Measurements from ENCODE around the gene VAPA.

VAPA gene

DNA sequence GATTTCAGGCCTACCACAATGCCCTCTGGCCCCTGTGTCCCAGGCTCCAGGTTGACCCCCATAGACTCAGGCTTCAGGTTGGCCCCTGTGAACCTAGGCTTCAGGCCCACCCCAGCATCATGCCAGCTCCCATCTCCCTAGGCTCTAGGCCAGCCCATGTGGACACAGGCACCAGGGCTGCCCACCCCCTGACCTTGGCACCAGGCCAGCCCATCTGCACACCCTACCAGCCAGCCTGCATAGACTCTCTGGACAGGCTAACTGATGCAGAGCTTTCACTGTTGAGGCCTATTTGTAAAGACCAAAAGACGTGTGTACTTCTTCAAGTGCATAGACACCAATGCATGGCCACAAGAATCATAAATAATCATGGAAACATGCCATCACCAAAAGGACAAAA, 83.9 kb downstream of the VAPA start:
- TF ChIP-seq EGR1 (IDR thresholded peaks at IDR 0.05) (no peak), TCF12 (IDR thresholded peaks at IDR 0.05; ENCODE audit: low read depth) (no peak), EP300 (IDR thresholded peaks at IDR 0.05; ENCODE audit: borderline replicate concordance) (no peak), RAD21 (IDR thresholded peaks at IDR 0.05; ENCODE audit: low read depth) (no peak), ZBTB7A (IDR thresholded peaks at IDR 0.05; ENCODE audit: low read depth) (no peak), CEBPB (IDR thresholded peaks at IDR 0.05) (no peak), FOXM1 (IDR thresholded peaks at IDR 0.05; ENCODE audit: borderline replicate concordance, low read depth) (no peak), CREB1 (IDR thresholded peaks at IDR 0.05; ENCODE audit: low read depth) (no peak), NFIC (IDR thresholded peaks at IDR 0.05) (no peak), YY1 (IDR thresholded peaks at IDR 0.05; ENCODE audit: low read depth) (no peak), TAF1 (IDR thresholded peaks at IDR 0.05; ENCODE audit: low read depth) (no peak)
- TF ChIP-seq, protein P1, sequence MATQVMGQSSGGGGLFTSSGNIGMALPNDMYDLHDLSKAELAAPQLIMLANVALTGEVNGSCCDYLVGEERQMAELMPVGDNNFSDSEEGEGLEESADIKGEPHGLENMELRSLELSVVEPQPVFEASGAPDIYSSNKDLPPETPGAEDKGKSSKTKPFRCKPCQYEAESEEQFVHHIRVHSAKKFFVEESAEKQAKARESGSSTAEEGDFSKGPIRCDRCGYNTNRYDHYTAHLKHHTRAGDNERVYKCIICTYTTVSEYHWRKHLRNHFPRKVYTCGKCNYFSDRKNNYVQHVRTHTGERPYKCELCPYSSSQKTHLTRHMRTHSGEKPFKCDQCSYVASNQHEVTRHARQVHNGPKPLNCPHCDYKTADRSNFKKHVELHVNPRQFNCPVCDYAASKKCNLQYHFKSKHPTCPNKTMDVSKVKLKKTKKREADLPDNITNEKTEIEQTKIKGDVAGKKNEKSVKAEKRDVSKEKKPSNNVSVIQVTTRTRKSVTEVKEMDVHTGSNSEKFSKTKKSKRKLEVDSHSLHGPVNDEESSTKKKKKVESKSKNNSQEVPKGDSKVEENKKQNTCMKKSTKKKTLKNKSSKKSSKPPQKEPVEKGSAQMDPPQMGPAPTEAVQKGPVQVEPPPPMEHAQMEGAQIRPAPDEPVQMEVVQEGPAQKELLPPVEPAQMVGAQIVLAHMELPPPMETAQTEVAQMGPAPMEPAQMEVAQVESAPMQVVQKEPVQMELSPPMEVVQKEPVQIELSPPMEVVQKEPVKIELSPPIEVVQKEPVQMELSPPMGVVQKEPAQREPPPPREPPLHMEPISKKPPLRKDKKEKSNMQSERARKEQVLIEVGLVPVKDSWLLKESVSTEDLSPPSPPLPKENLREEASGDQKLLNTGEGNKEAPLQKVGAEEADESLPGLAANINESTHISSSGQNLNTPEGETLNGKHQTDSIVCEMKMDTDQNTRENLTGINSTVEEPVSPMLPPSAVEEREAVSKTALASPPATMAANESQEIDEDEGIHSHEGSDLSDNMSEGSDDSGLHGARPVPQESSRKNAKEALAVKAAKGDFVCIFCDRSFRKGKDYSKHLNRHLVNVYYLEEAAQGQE (IDR thresholded peaks at IDR 0.05; ENCODE audit: low read depth), result no peak
- TF ChIP-seq, protein P2, sequence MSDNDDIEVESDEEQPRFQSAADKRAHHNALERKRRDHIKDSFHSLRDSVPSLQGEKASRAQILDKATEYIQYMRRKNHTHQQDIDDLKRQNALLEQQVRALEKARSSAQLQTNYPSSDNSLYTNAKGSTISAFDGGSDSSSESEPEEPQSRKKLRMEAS (IDR thresholded peaks at IDR 0.05), result no peak
- TF ChIP-seq, protein P3, sequence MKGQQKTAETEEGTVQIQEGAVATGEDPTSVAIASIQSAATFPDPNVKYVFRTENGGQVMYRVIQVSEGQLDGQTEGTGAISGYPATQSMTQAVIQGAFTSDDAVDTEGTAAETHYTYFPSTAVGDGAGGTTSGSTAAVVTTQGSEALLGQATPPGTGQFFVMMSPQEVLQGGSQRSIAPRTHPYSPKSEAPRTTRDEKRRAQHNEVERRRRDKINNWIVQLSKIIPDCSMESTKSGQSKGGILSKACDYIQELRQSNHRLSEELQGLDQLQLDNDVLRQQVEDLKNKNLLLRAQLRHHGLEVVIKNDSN (IDR thresholded peaks at IDR 0.05), result no peak

DNA sequence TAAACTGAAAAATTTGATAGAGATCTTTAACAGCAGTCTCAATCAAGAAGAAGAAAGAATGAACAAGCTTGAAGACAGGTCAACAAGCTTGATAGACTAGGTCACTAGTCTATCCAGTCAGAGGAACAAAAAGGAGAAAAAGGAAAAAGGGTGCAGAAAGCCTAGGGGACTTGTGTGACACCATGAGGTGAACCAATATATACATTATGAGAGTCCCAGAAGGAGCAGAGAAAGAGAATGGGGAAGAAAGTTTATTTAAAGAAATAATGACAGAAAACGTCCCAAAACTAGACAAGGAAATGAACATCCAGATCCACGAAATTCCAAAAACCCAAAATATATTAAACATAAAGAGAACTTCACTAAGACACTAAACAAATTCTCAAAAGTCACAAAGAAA, 84.5 kb downstream of the VAPA start:
- TF ChIP-seq TCF12 (IDR thresholded peaks at IDR 0.05; ENCODE audit: low read depth) (no peak), EGR1 (IDR thresholded peaks at IDR 0.05) (no peak), CREB1 (IDR thresholded peaks at IDR 0.05; ENCODE audit: low read depth) (no peak), ZBTB7A (IDR thresholded peaks at IDR 0.05; ENCODE audit: low read depth) (no peak), TEAD4 (IDR thresholded peaks at IDR 0.05) (no peak), EP300 (IDR thresholded peaks at IDR 0.05; ENCODE audit: borderline replicate concordance) (no peak), YY1 (IDR thresholded peaks at IDR 0.05; ENCODE audit: low read depth) (no peak), RAD21 (IDR thresholded peaks at IDR 0.05; ENCODE audit: low read depth) (no peak), FOXM1 (IDR thresholded peaks at IDR 0.05; ENCODE audit: borderline replicate concordance, low read depth) (no peak), CEBPB (IDR thresholded peaks at IDR 0.05) (no peak)
- TF ChIP-seq, protein P2 (IDR thresholded peaks at IDR 0.05), result no peak

DNA sequence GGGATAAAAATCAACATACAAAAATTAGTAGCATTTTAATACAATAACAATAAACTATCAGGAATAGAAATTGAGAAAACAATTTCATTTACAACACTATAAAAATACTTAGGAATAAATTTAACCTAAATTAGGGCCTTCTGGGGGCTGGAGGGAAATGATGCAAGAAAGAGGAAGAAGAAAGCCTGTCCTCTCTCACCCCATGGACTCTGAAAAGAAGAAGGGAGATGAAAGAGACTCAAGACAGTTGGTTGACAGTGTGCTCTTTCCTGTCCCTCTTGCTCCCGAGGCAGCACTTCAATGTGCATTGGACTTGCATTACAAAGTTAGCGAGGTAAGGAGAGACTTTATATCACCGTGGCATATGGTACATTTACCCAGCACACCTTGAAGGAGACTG, 88.5 kb downstream of the VAPA start:
- TF ChIP-seq CEBPB (IDR thresholded peaks at IDR 0.05) (no peak), YY1 (IDR thresholded peaks at IDR 0.05; ENCODE audit: low read depth) (no peak)

DNA sequence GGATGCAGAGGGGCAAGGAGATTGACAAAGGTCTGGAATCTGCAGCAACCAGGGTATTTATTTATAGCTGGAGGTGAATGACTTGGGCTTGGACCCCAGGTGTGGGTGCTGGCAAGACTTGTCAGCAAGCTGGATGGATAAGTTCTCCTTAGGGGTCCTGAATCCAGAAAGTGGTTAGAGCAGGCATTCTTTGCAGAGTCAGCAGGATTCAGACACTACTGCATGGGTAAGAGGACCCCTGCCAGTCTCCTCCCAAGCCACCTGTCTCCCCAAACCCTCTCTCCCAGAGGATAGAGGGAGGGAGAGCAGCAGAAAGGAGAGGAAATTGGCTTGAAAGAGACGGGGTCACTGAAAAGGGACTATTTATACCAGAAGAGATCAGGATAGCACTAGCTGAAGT, 89.5 kb downstream of the VAPA start:
- TF ChIP-seq TAF1 (IDR thresholded peaks at IDR 0.05; ENCODE audit: low read depth) (no peak), NFIC (IDR thresholded peaks at IDR 0.05) (no peak), ZBTB7A (IDR thresholded peaks at IDR 0.05; ENCODE audit: low read depth) (no peak)
- TF ChIP-seq, protein P1 (IDR thresholded peaks at IDR 0.05; ENCODE audit: low read depth), result no peak

DNA sequence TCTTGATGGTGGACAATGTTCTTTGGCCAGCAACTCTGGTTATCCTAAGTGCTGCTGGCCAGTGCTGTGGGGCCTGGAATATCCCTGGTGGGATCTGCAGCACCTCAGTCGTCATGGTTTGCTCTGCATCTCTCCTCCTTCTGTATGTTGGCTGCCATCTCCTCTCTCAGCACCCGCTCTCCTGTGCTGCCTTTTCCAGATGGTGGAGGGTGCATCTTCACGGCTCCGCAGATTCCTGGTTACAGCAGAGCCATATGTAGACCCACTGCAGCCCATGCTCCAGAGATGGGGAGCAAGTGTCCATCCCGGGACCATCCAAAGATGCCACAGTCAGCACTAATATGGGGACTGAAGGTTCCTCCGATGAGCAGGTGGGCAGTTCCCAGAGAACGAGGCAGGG, 90.0 kb downstream of the VAPA start:
- TF ChIP-seq TAF1 (IDR thresholded peaks at IDR 0.05; ENCODE audit: low read depth) (no peak), YY1 (IDR thresholded peaks at IDR 0.05; ENCODE audit: low read depth) (no peak), TCF12 (IDR thresholded peaks at IDR 0.05; ENCODE audit: low read depth) (no peak), CEBPB (IDR thresholded peaks at IDR 0.05) (no peak), EP300 (IDR thresholded peaks at IDR 0.05; ENCODE audit: borderline replicate concordance) (no peak)

DNA sequence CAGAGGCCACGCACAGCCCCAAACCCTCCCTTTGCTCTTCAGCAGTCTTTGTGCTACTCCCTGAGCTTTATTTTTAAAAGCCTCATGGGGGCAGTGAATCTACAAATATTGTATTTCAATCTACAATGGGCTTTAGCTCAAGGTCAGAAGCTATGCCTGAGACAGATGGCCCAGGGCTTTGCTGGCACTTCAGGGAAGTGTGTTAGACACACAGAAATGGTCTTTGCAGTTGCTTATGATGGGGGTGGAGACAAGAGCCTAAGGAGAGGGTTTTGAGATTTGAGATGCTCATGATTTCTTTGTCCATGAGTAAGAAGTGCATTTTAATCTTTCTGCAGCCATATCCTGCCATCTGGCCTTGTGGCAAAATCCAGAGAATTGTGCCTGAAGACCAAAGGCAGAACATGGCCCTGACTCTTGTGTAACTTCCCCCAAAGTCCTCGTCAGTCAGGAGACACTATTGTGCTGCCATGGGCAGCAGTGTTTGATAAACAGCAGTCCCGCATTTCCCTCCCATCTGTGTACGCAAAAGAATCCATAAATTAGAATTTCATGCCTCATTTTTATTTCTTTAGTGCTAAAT, 92.6 kb downstream of the VAPA start:
- TF ChIP-seq RAD21 (IDR thresholded peaks at IDR 0.05; ENCODE audit: low read depth), result peak; percentile 50; the same call in 1 of the 2 replicates
- TF ChIP-seq YY1 (IDR thresholded peaks at IDR 0.05; ENCODE audit: low read depth), result no peak

DNA sequence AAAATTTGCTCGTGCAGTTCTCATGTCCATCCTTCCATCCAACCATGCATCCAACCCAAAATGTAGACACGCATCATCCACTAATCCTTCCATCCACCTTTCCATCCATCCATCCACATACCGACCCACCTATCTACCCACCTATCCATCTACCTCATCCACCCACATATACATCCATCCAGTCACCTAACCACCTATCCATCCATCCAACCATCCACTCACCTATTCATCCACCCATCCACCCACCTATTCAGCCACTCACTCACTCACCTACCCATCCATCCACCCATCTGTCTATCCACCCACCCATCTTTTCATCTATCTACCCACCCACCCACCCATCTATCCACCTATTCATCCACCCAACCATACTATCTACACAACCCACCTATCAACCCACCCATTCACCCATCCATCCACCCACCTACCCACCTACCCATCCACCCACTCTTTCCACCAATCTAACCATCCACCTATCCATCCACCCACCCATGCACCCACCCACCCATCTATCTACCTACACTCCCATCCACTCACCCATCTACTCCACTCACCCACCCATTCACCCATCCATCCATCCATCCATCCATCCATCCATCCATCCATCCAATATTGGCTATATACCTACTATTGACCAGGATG, 94.3 kb downstream of the VAPA start:
- TF ChIP-seq, protein P2 (IDR thresholded peaks at IDR 0.05), result no peak
- TF ChIP-seq ZBTB7A (IDR thresholded peaks at IDR 0.05; ENCODE audit: low read depth), result no peak
- no peak for TF ChIP-seq CEBPB (IDR thresholded peaks at IDR 0.05)
- no peak for TF ChIP-seq TEAD4 (IDR thresholded peaks at IDR 0.05)
- TF ChIP-seq NFIC (IDR thresholded peaks at IDR 0.05), result no peak
- no peak for TF ChIP-seq CREB1 (IDR thresholded peaks at IDR 0.05; ENCODE audit: low read depth)
- TF ChIP-seq, protein P1 (IDR thresholded peaks at IDR 0.05; ENCODE audit: low read depth), result no peak
- no peak for TF ChIP-seq YY1 (IDR thresholded peaks at IDR 0.05; ENCODE audit: low read depth)

All from Ishikawa (cell line).